Mesendoderm (in vitro differentiated cells): ENCODE measurements around the gene ZNF75A.

Experiments used
- DNase-seq: peaks from one replicate; pipeline ENCODE4 v3.0.0; 2013
- H2AK5ac ChIP-seq: 2 replicates; pipeline ENCODE4 v1.6.1; 2013; ENCODE audit warnings: low read length, inconsistent platforms
- H2BK120ac ChIP-seq: 2 replicates; pipeline ENCODE4 v1.6.1; 2013; ENCODE audit warnings: low read depth, mild to moderate bottlenecking, low read length, moderate library complexity, mixed read lengths
- H2BK15ac ChIP-seq: replicated peaks from 2 replicates; pipeline ENCODE4 v1.6.1; 2013; ENCODE audit warnings: low read depth, mild to moderate bottlenecking, moderate library complexity
- H2BK5ac ChIP-seq: 2 replicates; pipeline ENCODE4 v1.6.1; 2013; ENCODE audit warnings: low read length, inconsistent platforms
- H3K18ac ChIP-seq: 2 replicates; pipeline ENCODE4 v1.6.1; 2013; ENCODE audit warnings: mild to moderate bottlenecking, low read length, mixed read lengths
- H3K23ac ChIP-seq: one replicate; pipeline ENCODE4 v1.6.1; 2013; ENCODE audit warnings: low read length
- H3K27ac ChIP-seq: 2 replicates; pipeline ENCODE4 v1.5.1; 2013; ENCODE audit warnings: low read depth, mild to moderate bottlenecking, inconsistent platforms, low read length, moderate library complexity
- H3K27me3 ChIP-seq: 2 replicates; pipeline ENCODE4 v1.6.1; 2013; ENCODE audit warnings: low read length, control low read depth, mild to moderate bottlenecking, inconsistent platforms; ENCODE audit not compliant: insufficient read depth, poor library complexity
- H3K36me3 ChIP-seq: 2 replicates; pipeline ENCODE4 v1.6.1; 2013; ENCODE audit warnings: low read length, inconsistent platforms; ENCODE audit not compliant: control insufficient read depth, insufficient read depth
- H3K4ac ChIP-seq: one replicate; pipeline ENCODE4 v1.6.1; 2013; ENCODE audit warnings: low read depth, mild to moderate bottlenecking, low read length, moderate library complexity
- H3K4me1 ChIP-seq: 2 replicates; pipeline ENCODE4 v1.6.1; 2013; ENCODE audit warnings: low read depth, low read length, inconsistent platforms; ENCODE audit not compliant: control insufficient read depth
- H3K4me2 ChIP-seq: 2 replicates; pipeline ENCODE4 v1.6.1; 2013; ENCODE audit warnings: low read length
- H3K4me3 ChIP-seq: 2 replicates; pipeline ENCODE4 v1.5.1; 2013; ENCODE audit warnings: mild to moderate bottlenecking, low read length
- H3K56ac ChIP-seq: one replicate; pipeline ENCODE4 v1.6.1; 2013; ENCODE audit warnings: low read length
- H3K79me1 ChIP-seq: 2 replicates; pipeline ENCODE4 v1.6.1; 2013; ENCODE audit warnings: low read length, inconsistent platforms
- H3K79me2 ChIP-seq: 2 replicates; pipeline ENCODE4 v1.6.1; 2013; ENCODE audit warnings: mild to moderate bottlenecking, low read length; ENCODE audit not compliant: control insufficient read depth, insufficient read depth
- H3K9ac ChIP-seq: 2 replicates; pipeline ENCODE4 v1.6.1; 2013; ENCODE audit warnings: low read length, inconsistent platforms
- H4K5ac ChIP-seq: one replicate; pipeline ENCODE4 v1.6.1; 2013; ENCODE audit warnings: low read length
- H4K8ac ChIP-seq: one replicate; pipeline ENCODE4 v1.6.1; 2013; ENCODE audit warnings: low read depth, mild to moderate bottlenecking, control low read depth, low read length, moderate library complexity
- WGBS: extraction: QIAGEN DNeasy Blood & Tissue Kit; methylation state at CpG from one replicate; pipeline ENCODE4 v1.1.7; 2013; ENCODE audit warnings: low lambda C conversion rate, missing lambda C conversion rate; ENCODE audit not compliant: insufficient coverage; ENCODE audit errors: extremely low coverage; 5-methylcytosine and 5-hydroxymethylcytosine counted together

Gene ZNF75A

DNA sequence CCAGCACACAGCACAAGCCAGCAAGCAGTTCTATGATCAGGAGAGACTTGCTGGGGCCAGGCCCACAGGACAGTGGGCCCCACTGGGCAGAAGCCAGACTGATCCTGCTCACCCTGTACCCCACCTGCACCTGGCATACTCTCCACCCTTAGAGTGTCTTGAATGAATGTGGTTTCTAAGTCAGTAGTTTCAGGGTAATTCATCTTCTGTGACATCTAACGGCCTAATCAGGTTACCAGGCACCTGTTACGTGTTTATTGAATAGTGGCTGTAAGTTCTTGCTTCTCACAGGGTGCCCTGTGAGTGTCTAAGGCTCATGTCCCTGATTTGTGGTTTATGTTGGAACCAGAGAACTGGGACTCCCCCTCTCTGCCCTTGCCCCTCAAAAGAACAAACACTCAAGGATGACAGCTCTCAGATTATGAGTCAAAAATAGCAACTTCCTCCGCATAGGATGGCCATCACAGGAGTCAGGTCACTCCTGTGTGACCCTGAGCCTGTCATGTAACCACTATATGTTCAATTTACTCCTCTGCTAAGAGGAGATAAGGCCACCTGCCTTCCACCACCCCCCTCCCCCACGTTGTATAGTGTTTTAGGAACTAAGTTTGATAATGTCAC is 43.4 kb downstream of the ZNF75A start:
- no CpG with 5 or more reads among the region's 4 CpGs for WGBS
- H3K4me3 ChIP-seq: no peak overlapping the region

GRCh38 chr16:3349175-3349574 is 43.9 kb downstream of the ZNF75A start:
- Histone ChIP-seq H3K79me1 (no peaks in the 10 kb centered on the region), H3K4ac (no peak overlapping the region), H4K5ac (no peak overlapping the region), H3K4me2 (no peak overlapping the region), H3K79me2 (no peaks in the 10 kb centered on the region), H2BK5ac (no peak overlapping the region), H3K27ac (no peak overlapping the region), H3K4me3 (no peak overlapping the region), H3K56ac (no peak overlapping the region), H4K8ac (no peak overlapping the region), H3K4me1 (no peaks in the 10 kb centered on the region), H3K9ac (no peak overlapping the region), H3K36me3 (no peaks in the 10 kb centered on the region), H3K18ac (no peak overlapping the region), H2BK15ac (no peak overlapping the region), H3K27me3 (no peaks in the 10 kb centered on the region), H2BK120ac (no peak overlapping the region), H2AK5ac (no peak overlapping the region), H3K23ac (no peak overlapping the region)
- no CpG with 5 or more reads among the region's 13 CpGs for WGBS
- no peak for DNase-seq

More for the DNA sequence above, 43.4 kb downstream of the ZNF75A start:
- Histone ChIP-seq H3K18ac (no peak overlapping the region), H2AK5ac (no peak overlapping the region), H3K4me2 (no peak overlapping the region), H3K36me3 (no peaks in the 10 kb centered on the region), H3K4ac (no peak overlapping the region), H3K9ac (no peak overlapping the region), H2BK5ac (no peak overlapping the region), H3K27ac (no peak overlapping the region), H3K79me2 (no peaks in the 10 kb centered on the region), H3K27me3 (no peaks in the 10 kb centered on the region), H4K5ac (no peak overlapping the region), H3K23ac (no peak overlapping the region), H2BK120ac (no peak overlapping the region), H4K8ac (no peak overlapping the region), H3K4me1 (no peaks in the 10 kb centered on the region), H3K56ac (no peak overlapping the region), H3K79me1 (no peaks in the 10 kb centered on the region), H2BK15ac (no peak overlapping the region)
- DNase-seq: no peak

- Histone ChIP-seq H3K27ac (no peak within 1 kb of the TSS), H3K79me1 (no peaks in the 10 kb centered on the region), H3K18ac (no peak within 1 kb of the TSS), H3K4me1 (no peaks in the 10 kb centered on the region), H3K36me3 (no peaks in the 10 kb centered on the region), H2AK5ac (no peak within 1 kb of the TSS), H3K4me2 (no peak within 1 kb of the TSS), H3K56ac (no peak within 1 kb of the TSS), H3K4ac (no peak within 1 kb of the TSS), H2BK120ac (no peak within 1 kb of the TSS), H2BK5ac (no peak within 1 kb of the TSS), H3K9ac (no peak within 1 kb of the TSS), H3K27me3 (no peaks in the 10 kb centered on the region), H3K4me3 (no peak within 1 kb of the TSS), H2BK15ac (no peak within 1 kb of the TSS), H3K79me2 (no peaks in the 10 kb centered on the region), H4K5ac (no peak within 1 kb of the TSS), H4K8ac (no peak within 1 kb of the TSS), H3K23ac (no peak within 1 kb of the TSS)
- no CpG with 5 or more reads among the region's 3 CpGs for WGBS
- DNase-seq: no peak
Observed at GRCh38 chr16:3355589-3355988, 50.3 kb downstream of the ZNF75A start, which contains the start of gene OR2C1. TSS of gene OR2C1 (plus strand) at chr16:3355889. CDS start at chr16:3355941, 52 bp downstream.

DNA sequence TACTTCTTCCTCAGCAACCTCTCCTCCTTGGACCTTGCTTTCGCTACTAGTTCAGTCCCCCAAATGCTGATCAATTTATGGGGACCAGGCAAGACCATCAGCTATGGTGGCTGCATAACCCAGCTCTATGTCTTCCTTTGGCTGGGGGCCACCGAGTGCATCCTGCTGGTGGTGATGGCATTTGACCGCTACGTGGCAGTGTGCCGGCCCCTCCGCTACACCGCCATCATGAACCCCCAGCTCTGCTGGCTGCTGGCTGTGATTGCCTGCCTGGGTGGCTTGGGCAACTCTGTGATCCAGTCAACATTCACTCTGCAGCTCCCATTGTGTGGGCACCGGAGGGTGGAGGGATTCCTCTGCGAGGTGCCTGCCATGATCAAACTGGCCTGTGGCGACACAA is 50.8 kb downstream of the ZNF75A start:
- no peak overlapping the region for H2BK120ac ChIP-seq
- no peak overlapping the region for H3K4me3 ChIP-seq
- no peaks in the 10 kb centered on the region for H3K27me3 ChIP-seq
- H4K5ac ChIP-seq: no peak overlapping the region
- H3K4me1 ChIP-seq: no peaks in the 10 kb centered on the region
- H4K8ac ChIP-seq: no peak overlapping the region
- no CpG with 5 or more reads among the region's 10 CpGs for WGBS
- no peak overlapping the region for H3K23ac ChIP-seq
- no peak overlapping the region for H3K18ac ChIP-seq
- no peak overlapping the region for H3K4me2 ChIP-seq
- no peaks in the 10 kb centered on the region for H3K79me2 ChIP-seq
- H3K4ac ChIP-seq: no peak overlapping the region
- no peak for DNase-seq
- H3K79me1 ChIP-seq: no peaks in the 10 kb centered on the region
- H2BK5ac ChIP-seq: no peak overlapping the region
- H2AK5ac ChIP-seq: no peak overlapping the region
- no peak overlapping the region for H3K56ac ChIP-seq
- H2BK15ac ChIP-seq: no peak overlapping the region
- H3K36me3 ChIP-seq: no peaks in the 10 kb centered on the region
- no peak overlapping the region for H3K9ac ChIP-seq
- H3K27ac ChIP-seq: no peak overlapping the region

GRCh38 chr16:3358871-3359270 is 53.6 kb downstream of the ZNF75A start:
- Histone ChIP-seq H2AK5ac (no peak overlapping the region), H2BK5ac (no peak overlapping the region), H3K79me2 (no peaks in the 10 kb centered on the region), H4K5ac (no peak overlapping the region), H3K79me1 (no peaks in the 10 kb centered on the region), H3K27me3 (no peaks in the 10 kb centered on the region), H3K27ac (no peak overlapping the region), H3K4me2 (no peak overlapping the region), H3K9ac (no peak overlapping the region), H3K18ac (no peak overlapping the region), H3K56ac (no peak overlapping the region), H3K4me3 (no peak overlapping the region), H3K36me3 (no peaks in the 10 kb centered on the region), H2BK120ac (no peak overlapping the region), H3K4ac (no peak overlapping the region), H3K23ac (no peak overlapping the region), H4K8ac (no peak overlapping the region), H3K4me1 (no peaks in the 10 kb centered on the region), H2BK15ac (no peak overlapping the region)
- no CpG with 5 or more reads among the region's 1 CpG for WGBS
- no peak for DNase-seq

DNA sequence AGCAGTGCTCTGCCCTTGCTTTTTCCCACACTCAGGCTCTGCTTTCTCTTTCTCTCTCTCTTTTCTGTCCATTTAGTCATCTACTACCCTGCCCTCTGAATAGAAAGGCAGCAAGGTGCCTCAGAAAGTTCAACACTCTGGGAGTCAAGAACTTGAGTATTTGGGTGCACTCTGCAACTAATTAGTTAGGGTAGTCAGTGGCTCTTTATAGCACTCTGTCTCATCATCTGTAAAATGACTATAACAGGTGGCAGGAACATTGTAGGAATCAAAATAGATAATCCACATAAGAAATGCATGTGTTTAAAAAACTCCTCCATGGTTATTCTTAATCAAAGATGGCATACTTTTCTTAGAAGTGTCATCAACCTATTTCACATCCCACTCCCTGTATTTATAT is 57.6 kb downstream of the ZNF75A start:
- Histone ChIP-seq H2AK5ac (no peak overlapping the region), H3K18ac (no peak overlapping the region), H2BK15ac (no peak overlapping the region), H3K27ac (no peak overlapping the region), H3K56ac (no peak overlapping the region), H3K4ac (no peak overlapping the region), H3K4me2 (no peak overlapping the region), H3K4me3 (no peak overlapping the region), H2BK5ac (no peak overlapping the region), H3K9ac (no peak overlapping the region), H3K23ac (no peak overlapping the region), H3K79me1 (no peaks in the 10 kb centered on the region), H3K36me3 (no peaks in the 10 kb centered on the region), H4K5ac (no peak overlapping the region), H3K27me3 (no peaks in the 10 kb centered on the region), H4K8ac (no peak overlapping the region), H3K4me1 (no peaks in the 10 kb centered on the region), H3K79me2 (no peaks in the 10 kb centered on the region), H2BK120ac (no peak overlapping the region)
- DNase-seq: no peak
